ENCODE measurements around the gene SCLY. TPM values are rescaled to one million over a fixed set of nuclear protein-coding genes. Genes with fewer than 3 reads are reported as not detected.

Gene SCLY
- total RNA-seq, 1 experiment from 2014 or later, result 69.9 TPM

GRCh38 chr2:238085899-238086298 is 25.1 kb downstream of the SCLY start:
- no peak overlapping the region for H3K27ac ChIP-seq (ENCODE audit: low read depth, low read length, poor library complexity, severe bottlenecking)
- POLR2A ChIA-PET (ENCODE audit: low non-redundant PET), result no interaction called here
- no peaks in the 10 kb centered on the region for H3K27me3 ChIP-seq (replicated peaks; ENCODE audit: insufficient read depth, low read depth, low read length, poor library complexity)
- no peak overlapping the region for H3K4me3 ChIP-seq (ENCODE audit: low read depth, low read length, poor library complexity, severe bottlenecking)
- TF ChIP-seq CTCF (conservative IDR thresholded peaks at IDR 0.05; ENCODE audit: low read depth, low read length) (no peak), EZH2 (IDR thresholded peaks at IDR 0.05; ENCODE audit: borderline replicate concordance, low read depth, low read length, poor library complexity, severe bottlenecking) (no peak)
- CTCF ChIA-PET, result no interaction called here
- peaks cover 33% of the 10 kb centered on the region for H3K36me3 ChIP-seq (ENCODE audit: insufficient read depth, low read length, poor library complexity, severe bottlenecking)
- intact Hi-C loops (cut with micrococcal nuclease; ENCODE audit: unreplicated experiment), result no loop called here
- no peak for DNase-seq (ENCODE audit: low spot score)
- H3K4me1 ChIP-seq (ENCODE audit: insufficient read depth, low read length, poor library complexity, severe bottlenecking), result no peaks in the 10 kb centered on the region
- H3K9me3 ChIP-seq (ENCODE audit: low read depth, low read length, poor library complexity, severe bottlenecking), result no peaks in the 10 kb centered on the region
- BruUV-seq (replicated peaks), result no TSS peak

DNA sequence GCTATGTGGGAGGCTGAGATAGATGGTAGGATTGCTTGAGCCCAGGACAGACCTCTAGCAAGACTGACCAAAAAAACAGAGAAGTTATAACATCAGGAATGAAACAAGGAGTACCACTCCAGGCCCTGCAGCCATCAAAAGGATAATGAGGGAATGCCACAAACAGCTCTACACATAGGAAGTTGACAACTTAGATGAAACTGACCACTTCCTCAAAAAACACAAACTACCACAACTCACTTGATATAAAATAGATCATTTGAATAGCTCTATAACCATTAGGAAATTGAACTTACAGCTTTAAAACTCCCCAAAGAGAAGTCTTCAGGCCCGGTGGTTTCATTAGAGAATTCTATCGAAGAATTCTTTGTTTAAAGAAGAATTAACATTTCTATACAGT is 26.4 kb downstream of the SCLY start:
- CTCF ChIA-PET, result no interaction called here
- Histone ChIP-seq H3K36me3 (ENCODE audit: insufficient read depth, low read length, poor library complexity, severe bottlenecking) (peaks cover 22% of the 10 kb centered on the region), H3K4me3 (ENCODE audit: low read depth, low read length, poor library complexity, severe bottlenecking) (no peak overlapping the region), H3K4me1 (ENCODE audit: insufficient read depth, low read length, poor library complexity, severe bottlenecking) (no peaks in the 10 kb centered on the region), H3K27ac (ENCODE audit: low read depth, low read length, poor library complexity, severe bottlenecking) (no peak overlapping the region), H3K9me3 (ENCODE audit: low read depth, low read length, poor library complexity, severe bottlenecking) (no peaks in the 10 kb centered on the region), H3K27me3 (replicated peaks; ENCODE audit: insufficient read depth, low read depth, low read length, poor library complexity) (no peaks in the 10 kb centered on the region)
- POLR2A ChIA-PET (ENCODE audit: low non-redundant PET), result no interaction called here
- no peak for TF ChIP-seq EZH2 (IDR thresholded peaks at IDR 0.05; ENCODE audit: borderline replicate concordance, low read depth, low read length, poor library complexity, severe bottlenecking)
- TF ChIP-seq CTCF (conservative IDR thresholded peaks at IDR 0.05; ENCODE audit: low read depth, low read length), result no peak
- no TSS peak for BruUV-seq (replicated peaks)
- no peak for DNase-seq (ENCODE audit: low spot score)
- intact Hi-C loops (cut with micrococcal nuclease; ENCODE audit: unreplicated experiment), result no loop called here

GRCh38 chr2:238090887-238091286 is 30.1 kb downstream of the SCLY start:
- no peak for TF ChIP-seq EZH2 (IDR thresholded peaks at IDR 0.05; ENCODE audit: borderline replicate concordance, low read depth, low read length, poor library complexity, severe bottlenecking)
- TF ChIP-seq CTCF (conservative IDR thresholded peaks at IDR 0.05; ENCODE audit: low read depth, low read length), result no peak
- no TSS peak for BruUV-seq (replicated peaks)
- no peaks in the 10 kb centered on the region for H3K27me3 ChIP-seq (replicated peaks; ENCODE audit: insufficient read depth, low read depth, low read length, poor library complexity)
- no peak overlapping the region for H3K27ac ChIP-seq (ENCODE audit: low read depth, low read length, poor library complexity, severe bottlenecking)
- ChIA-PET CTCF (no interaction called here), POLR2A (ENCODE audit: low non-redundant PET) (no interaction called here)
- intact Hi-C loops (cut with micrococcal nuclease; ENCODE audit: unreplicated experiment), result no loop called here
- H3K4me1 ChIP-seq (ENCODE audit: insufficient read depth, low read length, poor library complexity, severe bottlenecking), result no peaks in the 10 kb centered on the region
- DNase-seq (ENCODE audit: low spot score), result no peak
- H3K36me3 ChIP-seq (ENCODE audit: insufficient read depth, low read length, poor library complexity, severe bottlenecking), result peaks cover 4% of the 10 kb centered on the region
- H3K4me3 ChIP-seq (ENCODE audit: low read depth, low read length, poor library complexity, severe bottlenecking), result no peak overlapping the region
- H3K9me3 ChIP-seq (ENCODE audit: low read depth, low read length, poor library complexity, severe bottlenecking), result no peaks in the 10 kb centered on the region
